ENCODE measurements around the gene STXBP4. TPM values are rescaled to one million over a fixed set of nuclear protein-coding genes. Genes with fewer than 3 reads are reported as not detected.

The STXBP4 gene
- total RNA-seq, 1 experiment from 2014 or later: 16.5 TPM

DNA sequence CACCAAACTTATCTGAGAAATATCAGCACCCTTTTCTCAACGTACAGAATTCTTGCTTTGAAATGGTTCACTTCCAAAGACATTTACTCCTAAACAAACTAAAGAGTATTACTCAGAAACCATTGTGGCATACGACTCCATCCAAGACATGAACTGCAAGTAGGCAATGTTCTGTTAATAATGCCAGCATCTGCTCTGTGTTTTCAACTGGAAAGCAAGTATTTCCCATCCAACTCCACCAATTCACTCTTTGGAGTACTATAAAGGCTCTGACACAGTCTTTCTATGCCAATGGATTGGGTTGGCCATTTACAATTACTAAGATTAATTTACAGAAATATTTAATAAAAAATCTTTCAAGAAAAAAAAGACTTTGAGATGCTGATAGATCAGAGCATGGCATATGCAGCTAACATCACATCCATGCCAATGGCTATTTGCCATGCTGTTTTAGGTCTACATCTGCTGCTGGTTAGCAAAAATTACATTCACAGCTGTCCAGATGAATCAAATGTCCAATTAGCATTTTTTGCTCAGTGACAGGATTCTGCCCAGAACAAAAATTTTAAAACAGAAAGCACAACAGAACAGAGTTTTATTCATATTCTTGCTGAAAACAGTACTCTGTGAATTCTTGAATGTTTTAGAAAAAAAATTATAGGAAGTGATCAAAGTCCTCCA lies 230.3 kb downstream of the STXBP4 start:
- Histone ChIP-seq H3K23ac (ENCODE audit: insufficient read length, low read depth, low read length) (no peak overlapping the region), H3K56ac (ENCODE audit: insufficient read length, low read depth, low read length) (no peak overlapping the region), H2AK5ac (ENCODE audit: insufficient read length, low read length) (no peak overlapping the region), H3K4ac (ENCODE audit: low read depth, low read length) (no peak overlapping the region), H2BK12ac (ENCODE audit: insufficient read length, low read depth, low read length) (no peak overlapping the region), H3K23me2 (ENCODE audit: insufficient read length, low read depth, low read length, poor library complexity, severe bottlenecking) (no peaks in the 10 kb centered on the region), H3K4me2 (ENCODE audit: insufficient read depth, insufficient read length, low read length) (no peak overlapping the region), H2BK15ac (ENCODE audit: low read depth, low read length) (no peak overlapping the region), H2BK5ac (ENCODE audit: insufficient read length, low read length) (no peak overlapping the region), H2BK120ac (ENCODE audit: low read depth, low read length, poor library complexity, severe bottlenecking) (no peak overlapping the region), H3K27ac (ENCODE audit: insufficient read length, low read depth, low read length) (no peak overlapping the region), H3K18ac (ENCODE audit: insufficient read length, low read depth, low read length) (no peak overlapping the region), H4K91ac (ENCODE audit: insufficient read length, low read depth, low read length) (no peak overlapping the region), H4K20me1 (ENCODE audit: control insufficient read depth, insufficient read depth, insufficient read length) (no peaks in the 10 kb centered on the region), H2BK20ac (ENCODE audit: low read depth, low read length, poor library complexity, severe bottlenecking) (no peak overlapping the region), H3K4me1 (ENCODE audit: insufficient read depth, low read length) (no peaks in the 10 kb centered on the region), H3K14ac (ENCODE audit: insufficient read depth, low read length) (no peak overlapping the region), H4K5ac (ENCODE audit: insufficient read length, low read depth, low read length) (no peak overlapping the region), H3K9me3 (ENCODE audit: control insufficient read depth, low read depth, low read length) (no peaks in the 10 kb centered on the region), H3K9ac (ENCODE audit: extremely low read depth, insufficient read length, low read length) (no peak overlapping the region), H3K79me2 (ENCODE audit: insufficient read depth, low read length) (no peaks in the 10 kb centered on the region), H3T11ph (ENCODE audit: low read length) (no peak overlapping the region), H3K27me3 (ENCODE audit: insufficient read depth, low read length) (no peaks in the 10 kb centered on the region), H4K8ac (replicated peaks; ENCODE audit: insufficient read length, low read depth, low read length) (no peak overlapping the region), H3K79me1 (ENCODE audit: insufficient read depth, low read depth, low read length, poor library complexity, severe bottlenecking) (no peaks in the 10 kb centered on the region), H2AFZ (ENCODE audit: low read length) (no peak overlapping the region)
- TF ChIP-seq, protein P1, sequence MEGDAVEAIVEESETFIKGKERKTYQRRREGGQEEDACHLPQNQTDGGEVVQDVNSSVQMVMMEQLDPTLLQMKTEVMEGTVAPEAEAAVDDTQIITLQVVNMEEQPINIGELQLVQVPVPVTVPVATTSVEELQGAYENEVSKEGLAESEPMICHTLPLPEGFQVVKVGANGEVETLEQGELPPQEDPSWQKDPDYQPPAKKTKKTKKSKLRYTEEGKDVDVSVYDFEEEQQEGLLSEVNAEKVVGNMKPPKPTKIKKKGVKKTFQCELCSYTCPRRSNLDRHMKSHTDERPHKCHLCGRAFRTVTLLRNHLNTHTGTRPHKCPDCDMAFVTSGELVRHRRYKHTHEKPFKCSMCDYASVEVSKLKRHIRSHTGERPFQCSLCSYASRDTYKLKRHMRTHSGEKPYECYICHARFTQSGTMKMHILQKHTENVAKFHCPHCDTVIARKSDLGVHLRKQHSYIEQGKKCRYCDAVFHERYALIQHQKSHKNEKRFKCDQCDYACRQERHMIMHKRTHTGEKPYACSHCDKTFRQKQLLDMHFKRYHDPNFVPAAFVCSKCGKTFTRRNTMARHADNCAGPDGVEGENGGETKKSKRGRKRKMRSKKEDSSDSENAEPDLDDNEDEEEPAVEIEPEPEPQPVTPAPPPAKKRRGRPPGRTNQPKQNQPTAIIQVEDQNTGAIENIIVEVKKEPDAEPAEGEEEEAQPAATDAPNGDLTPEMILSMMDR (conservative IDR thresholded peaks at IDR 0.05): no peak
- Mint-ChIP-seq H3K36me3 (ENCODE audit: insufficient read depth in 1 of 3, low read depth in 3 of 3) (peaks cover 2 to 7% (median 2%) of the 10 kb centered on the region in 3 experiments; a peak in 4 of 7 replicates), H3K4me1 (peaks cover 0 to 7% of the 10 kb centered on the region in 2 experiments; a peak in 3 of 4 replicates), H3K9me3 (peaks cover 7 to 8% of the 10 kb centered on the region in 2 experiments; a peak in 4 of 5 replicates), H3K27ac (no peak overlapping the region), H3K4me3 (no peak overlapping the region), H3K27me3 (ENCODE audit: low read depth) (no peaks in the 10 kb centered on the region)
- no peak for DNase-seq
- no CpG with 5 or more reads among the region's 2 CpGs for WGBS (ENCODE audit: extremely low coverage, insufficient read length, low lambda C conversion rate)

Measured in H9 (cell line).